Activated CD4-positive, alpha-beta T cell treated with anti-CD3 and anti-CD28 coated beads, Interleukin-2, Interleukin-4, amounts not matched to agents 100 ng/mL and 50 ng/mL, durations not matched to agents 16 hours and 8 hours (primary cell): Measurements from ENCODE around the gene DPM2.

ENCODE experiments used
- DNase-seq: peaks from one replicate; pipeline ENCODE4 v3.0.0-alpha.2; 2020; ENCODE audit warnings: low spot score

The DPM2 gene

DNA sequence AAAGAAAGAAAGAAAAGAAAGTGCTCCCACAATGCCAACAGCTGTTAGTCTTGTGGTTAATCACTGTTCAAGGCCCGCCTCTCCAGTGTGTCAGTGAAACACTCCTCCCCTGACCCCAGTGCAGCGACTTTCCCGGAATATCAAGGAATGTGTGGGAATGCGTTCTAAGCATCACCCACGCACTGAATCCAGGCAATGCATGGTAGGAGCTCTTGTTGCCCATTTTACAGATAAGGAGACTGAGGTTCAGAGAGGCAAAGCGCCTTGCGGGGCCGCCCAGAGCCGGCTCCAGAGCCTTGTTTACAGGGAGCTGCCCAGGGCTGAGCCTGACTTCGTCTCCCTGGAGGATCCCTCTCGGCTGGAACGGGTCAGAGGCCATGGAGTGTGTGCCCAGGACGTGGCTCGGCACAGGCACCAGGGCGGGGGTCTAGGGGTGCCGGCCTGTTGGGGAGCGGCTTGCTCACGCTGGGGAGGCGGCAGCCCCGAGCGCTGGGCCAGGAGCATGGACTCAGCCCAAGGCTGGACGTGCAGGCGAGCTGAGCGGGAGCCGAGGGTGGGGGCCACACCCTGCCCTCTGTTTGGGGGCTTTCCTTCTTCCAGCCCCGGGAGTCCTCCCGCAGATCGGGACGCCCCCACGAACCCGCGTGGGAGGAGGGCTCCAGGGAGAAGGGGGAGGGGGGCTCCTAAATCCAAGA is 39.1 kb downstream of the DPM2 start:
- no peak for DNase-seq

DNA sequence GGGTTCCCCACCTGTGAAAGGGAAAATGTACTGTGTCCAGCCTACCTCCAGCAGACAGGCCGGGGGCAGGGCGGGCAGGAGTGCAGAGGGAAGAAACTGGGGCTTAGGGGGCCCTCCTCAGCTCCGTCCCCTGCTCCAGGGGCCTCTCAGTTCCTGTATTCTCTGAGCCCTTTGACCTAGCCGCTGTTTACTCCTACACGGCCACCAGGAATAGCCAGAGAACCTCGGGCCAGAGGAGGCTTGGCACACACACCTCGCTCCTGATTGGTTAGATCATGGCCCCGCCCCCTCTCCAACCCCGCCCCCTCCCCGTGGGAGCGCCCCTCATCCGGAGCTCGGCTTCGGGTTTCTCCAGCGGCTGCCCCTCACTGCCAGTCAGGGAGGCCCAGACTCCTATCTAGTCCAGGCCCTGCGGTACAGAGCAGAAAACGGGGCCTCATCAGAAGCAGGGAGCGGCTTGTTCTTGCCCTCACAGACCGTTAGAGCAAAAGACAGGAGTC is 40.4 kb downstream of the DPM2 start:
- DNase-seq, result no peak

GRCh38 chr9:127896395-127897192 is 41.1 kb downstream of the DPM2 start:
- DNase-seq, result no peak

GRCh38 chr9:127895811-127896210 is 41.8 kb downstream of the DPM2 start:
- no peak for DNase-seq

- DNase-seq, result no peak
These were observed 44.3 kb downstream of the DPM2 start for GRCh38 chr9:127893392-127893791.

- DNase-seq, result no peak
These were observed 44.8 kb downstream of the DPM2 start for GRCh38 chr9:127892831-127893230.

GRCh38 chr9:127890053-127890452 is 47.6 kb downstream of the DPM2 start:
- no peak for DNase-seq

- DNase-seq, result no peak
These were observed 49.9 kb downstream of the DPM2 start for GRCh38 chr9:127887792-127888191.

- DNase-seq, result no peak
These were observed 51.2 kb downstream of the DPM2 start for GRCh38 chr9:127886401-127886972.

GRCh38 chr9:127885508-127886281 is 52.0 kb downstream of the DPM2 start:
- DNase-seq, result no peak
